Ovary (tissue), 9 donors: ENCODE measurements around the gene VGLL4. TPM values are rescaled to one million over a fixed set of nuclear protein-coding genes. Genes with fewer than 3 reads are reported as not detected.

Experiments used
- DNase-seq, 5 donors: peaks; one replicate each; pipeline ENCODE4 v3.0.0-alpha.2; 2019 to 2020
- H3K27ac ChIP-seq, 2 donors: fragments of 200-600 bp; one replicate each; pipeline versions ENCODE4 v1.5.1 to v1.8.0; 2019 to 2022
- H3K27me3 ChIP-seq: fragments of 200-600 bp; one replicate; pipeline ENCODE4 v1.8.0; 2022
- H3K36me3 ChIP-seq: fragments of 200-600 bp; sonication (generic); one replicate; pipeline ENCODE4 v1.5.1; 2019
- H3K4me1 ChIP-seq: one replicate; pipeline ENCODE4 v1.8.1; 2013; ENCODE audit warnings: mild to moderate bottlenecking, moderate library complexity; ENCODE audit not compliant: insufficient read depth
- H3K4me3 ChIP-seq: fragments of 200-600 bp; sonication (generic); one replicate; pipeline ENCODE4 v1.5.1; 2017
- H3K9me3 ChIP-seq, 2 donors: fragments of 200-600 bp in 1 of 2; sonication (generic) in 1 of 2; one replicate each; pipeline versions ENCODE4 v1.5.1 to v1.8.1; 2013 to 2019; ENCODE audit warnings: mild to moderate bottlenecking in 1 of 2, moderate library complexity in 1 of 2
- EP300 ChIP-seq: sonication (generic); formaldehyde crosslinking; IDR thresholded peaks from one replicate; pipeline ENCODE4 v1.6.1; 2017; ENCODE audit warnings: antibody characterized with exemption
- POLR2A ChIP-seq: fragments of 450-650 bp; IDR thresholded peaks from one replicate; pipeline ENCODE4 v1.6.1; 2017; ENCODE audit warnings: antibody characterized with exemption, mild to moderate bottlenecking, moderate library complexity
- WGBS, 3 donors: extraction: QIAGEN DNeasy Blood & Tissue Kit in 1 of 3; methylation state at CpG; one replicate each; pipeline versions ENCODE4 v1.1.5 to v1.1.7; 2013 to 2017; 5-methylcytosine and 5-hydroxymethylcytosine counted together
- intact Hi-C, 4 donors: fragments of 100-400 bp; cut with DNase I; formaldehyde crosslinking; loops; one replicate each; pipeline versions ENCODE4 v1.11.0 to v1.15.1; 2022 to 2023
- polyA plus RNA-seq, 2 donors: library from polyadenylated mRNA; stranded (reverse); fragments of 200-250 nt in 1 of 2; fragments of 350-450 nt in 1 of 2; fragmentation: Illumina TruSeq in 1 of 2; extraction: RNeasy Lipid Tissue Mini Kit (QIAGEN cat#74804) in 1 of 2; gene quantifications; one replicate each; pipeline ENCODE4 v1.2.3, GENCODE V29; 2013 to 2014
- total RNA-seq, 7 donors: library from RNA; depleted of rRNA in 2 of 7; stranded (reverse); fragments of >200 nt in 2 of 7; fragmentation: NEBNext Ultra II Directional in 3 of 7; extraction: Animal tissue kit (Norgen Biotek cat#: 25700) in 3 of 7; gene quantifications; one replicate each; pipeline versions ENCODE4 v1.1.0 to v1.2.4, GENCODE V29; 2016 to 2023
- TF ChIP-seq, protein P1 (sequence below), 3 donors: fragments of 450-650 bp in 2 of 3; fragments of 200-600 bp in 1 of 3; IDR thresholded peaks; one replicate each; pipeline versions ENCODE4 v1.5.1 to v1.8.0; 2016 to 2022; ENCODE audit warnings: antibody characterized with exemption in 3 of 3, mild to moderate bottlenecking in 1 of 3
- donor health status: DM: no; HTN: no; CAD: no; lungs with moderate emphysema.
- donor health status: DM: no; HTN: no; CAD: no.
- donor health status: Bipolar disorder and iron deficiency.
- donor health status: DM: yes; HTN: yes; CAD: no.
- donor health status: DM: no; HTN: no; CAD: no.
- donor health status: DM: yes; HTN: yes; CAD: no.

Gene VGLL4
- total and polyA plus RNA-seq, 9 donors: 73.2 to 120 (median 106) TPM

DNA sequence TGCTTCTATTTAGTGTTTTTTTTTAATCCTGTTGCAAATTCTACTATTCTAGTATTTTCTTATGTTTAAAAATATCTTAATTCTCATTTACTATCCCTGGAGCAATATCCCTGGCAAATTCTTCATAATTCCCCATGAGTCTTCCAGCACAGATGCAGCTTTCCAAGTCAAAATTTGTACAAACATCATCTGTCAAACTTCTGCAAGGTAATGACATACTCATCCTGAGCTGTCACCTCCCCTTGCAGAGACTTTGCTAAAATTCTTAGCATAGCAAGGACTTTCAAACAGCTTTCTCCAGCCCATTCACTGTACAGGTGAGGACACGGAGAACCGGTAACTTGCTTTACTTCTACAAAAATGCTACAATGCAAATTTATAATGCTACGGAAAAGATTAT, 28.6 kb upstream of the VGLL4 start:
- no peaks in the 10 kb centered on the region for H3K27me3 ChIP-seq
- no peak overlapping the region for H3K4me3 ChIP-seq
- no peaks in the 10 kb centered on the region for H3K9me3 ChIP-seq
- TF ChIP-seq, protein P1, sequence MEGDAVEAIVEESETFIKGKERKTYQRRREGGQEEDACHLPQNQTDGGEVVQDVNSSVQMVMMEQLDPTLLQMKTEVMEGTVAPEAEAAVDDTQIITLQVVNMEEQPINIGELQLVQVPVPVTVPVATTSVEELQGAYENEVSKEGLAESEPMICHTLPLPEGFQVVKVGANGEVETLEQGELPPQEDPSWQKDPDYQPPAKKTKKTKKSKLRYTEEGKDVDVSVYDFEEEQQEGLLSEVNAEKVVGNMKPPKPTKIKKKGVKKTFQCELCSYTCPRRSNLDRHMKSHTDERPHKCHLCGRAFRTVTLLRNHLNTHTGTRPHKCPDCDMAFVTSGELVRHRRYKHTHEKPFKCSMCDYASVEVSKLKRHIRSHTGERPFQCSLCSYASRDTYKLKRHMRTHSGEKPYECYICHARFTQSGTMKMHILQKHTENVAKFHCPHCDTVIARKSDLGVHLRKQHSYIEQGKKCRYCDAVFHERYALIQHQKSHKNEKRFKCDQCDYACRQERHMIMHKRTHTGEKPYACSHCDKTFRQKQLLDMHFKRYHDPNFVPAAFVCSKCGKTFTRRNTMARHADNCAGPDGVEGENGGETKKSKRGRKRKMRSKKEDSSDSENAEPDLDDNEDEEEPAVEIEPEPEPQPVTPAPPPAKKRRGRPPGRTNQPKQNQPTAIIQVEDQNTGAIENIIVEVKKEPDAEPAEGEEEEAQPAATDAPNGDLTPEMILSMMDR (IDR thresholded peaks at IDR 0.05): no peak
- TF ChIP-seq EP300: no peak
- WGBS, 3 donors: 33 to 46% (median 35%) methylated on average over 3 of the region's 3 CpGs
- no peak for DNase-seq
- intact Hi-C loops: no loop called here
- no peak overlapping the region for H3K27ac ChIP-seq
- H3K36me3 ChIP-seq: no peaks in the 10 kb centered on the region
- H3K4me1 ChIP-seq: peaks cover 2% of the 10 kb centered on the region

DNA sequence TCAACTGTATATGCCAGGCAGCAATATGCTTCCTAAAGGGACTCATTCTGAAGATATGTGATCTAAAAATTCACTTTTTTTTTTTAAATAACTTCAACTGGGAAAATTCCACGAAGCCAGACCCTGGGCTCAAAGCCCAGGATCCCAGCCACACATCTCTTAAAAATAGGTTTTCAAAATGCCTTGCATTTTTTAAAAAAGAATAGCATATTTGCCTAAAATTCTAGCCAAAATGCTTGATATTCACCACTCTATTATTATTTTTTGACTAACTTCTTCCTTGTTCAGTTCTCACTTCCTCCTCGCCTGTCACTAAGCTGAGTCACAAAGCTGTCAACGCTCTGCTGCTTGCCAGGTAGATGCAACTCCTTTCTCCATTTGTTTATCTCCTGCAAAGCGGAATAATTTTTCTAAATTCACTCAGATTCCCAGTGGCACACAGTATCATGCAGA, 28.0 kb upstream of the VGLL4 start:
- WGBS, 3 donors: 4 to 11% (median 9%) methylated on average over 4 of the region's 4 CpGs

DNA sequence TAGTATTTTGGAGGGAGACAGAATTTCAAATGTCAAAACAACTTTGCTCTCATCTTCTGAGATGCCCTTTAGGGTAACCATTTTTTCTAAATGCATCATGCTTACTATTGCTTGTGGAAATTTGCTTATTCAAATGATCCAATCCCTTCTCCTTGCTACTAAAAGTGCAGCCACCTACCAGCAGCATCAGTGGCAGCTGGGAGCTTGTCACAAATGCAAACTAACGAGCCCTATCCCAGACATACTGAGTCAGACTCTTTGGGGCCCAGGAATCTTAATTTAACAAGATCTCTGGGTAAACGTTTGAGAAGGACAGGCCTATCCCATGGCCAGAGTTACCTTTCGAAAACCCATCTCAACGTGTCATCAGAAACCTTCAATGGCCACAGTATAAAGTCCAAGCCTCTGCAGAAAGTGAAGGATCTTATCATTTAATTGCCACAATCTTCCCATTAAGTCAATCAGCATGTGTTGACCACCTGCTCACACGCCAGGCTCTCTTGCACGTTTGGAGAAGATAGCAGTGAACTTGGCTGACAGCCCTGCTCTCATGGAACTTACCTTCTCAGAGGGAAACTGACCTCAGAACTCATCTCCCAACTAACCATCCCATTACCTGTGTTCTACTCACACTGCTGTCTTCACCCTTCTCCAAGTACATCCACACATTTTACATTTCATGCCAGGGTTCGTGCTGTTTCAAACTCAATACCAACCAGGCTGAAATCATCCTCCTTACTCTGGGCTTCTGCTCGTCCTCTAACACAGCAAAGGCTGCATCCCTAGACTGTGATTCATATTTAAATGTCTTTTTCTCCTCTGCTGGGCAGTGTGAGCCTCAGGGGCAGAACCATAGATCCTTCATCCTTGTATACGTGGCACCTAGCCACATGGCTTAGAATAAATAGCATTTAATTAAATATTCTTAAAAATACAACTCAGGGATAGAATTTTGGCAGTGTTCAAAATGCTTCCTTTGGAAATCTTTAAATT, 24.8 kb upstream of the VGLL4 start:
- intact Hi-C loops: loop anchor here in 1 of 4 donors (10.0 kb wide), 1 partner anchor 146 kb away; no protein-coding TSS in a partner anchor
- Histone ChIP-seq H3K4me1 (peaks cover 2% of the 10 kb centered on the region), H3K27me3 (no peaks in the 10 kb centered on the region), H3K4me3 (no peak overlapping the region), H3K36me3 (no peaks in the 10 kb centered on the region), H3K27ac (no peak overlapping the region), H3K9me3 (no peaks in the 10 kb centered on the region)
- no peak for DNase-seq
- no peak for TF ChIP-seq EP300
- TF ChIP-seq, protein P1 (IDR thresholded peaks at IDR 0.05): no peak
- no peak for TF ChIP-seq POLR2A
- 66 to 83% (median 79%) methylated on average over 9 of the region's 9 CpGs for WGBS, 3 donors

More for the DNA sequence above, 28.0 kb upstream of the VGLL4 start:
- Histone ChIP-seq H3K4me3 (no peak overlapping the region), H3K27ac (no peak overlapping the region), H3K4me1 (peaks cover 2% of the 10 kb centered on the region), H3K9me3 (no peaks in the 10 kb centered on the region), H3K27me3 (no peaks in the 10 kb centered on the region), H3K36me3 (no peaks in the 10 kb centered on the region)
- intact Hi-C loops: no loop called here
- TF ChIP-seq, protein P1 (IDR thresholded peaks at IDR 0.05): no peak
- no peak for DNase-seq

DNA sequence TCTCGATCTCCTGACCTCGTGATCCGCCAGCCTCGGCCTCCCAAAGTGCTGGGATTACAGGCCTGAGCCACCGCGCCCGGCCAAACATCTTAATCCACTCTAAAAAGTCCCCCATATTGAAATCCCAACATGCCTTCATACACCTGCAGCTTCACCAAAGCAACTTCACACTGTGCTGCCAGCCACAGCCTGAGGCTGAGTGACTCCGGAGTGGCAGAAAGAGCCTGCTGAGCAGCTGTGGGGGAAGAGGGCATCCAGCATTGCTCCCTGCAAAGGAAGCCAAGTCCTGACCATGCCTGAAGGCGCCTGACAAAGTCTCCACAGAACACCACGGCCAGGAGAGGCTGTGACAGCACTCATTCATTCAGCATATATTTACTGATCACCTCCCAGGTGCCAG, 21.6 kb upstream of the VGLL4 start:
- Histone ChIP-seq H3K27ac (no peak overlapping the region), H3K27me3 (no peaks in the 10 kb centered on the region), H3K4me3 (no peak overlapping the region), H3K4me1 (peaks cover 2% of the 10 kb centered on the region), H3K36me3 (no peaks in the 10 kb centered on the region), H3K9me3 (no peaks in the 10 kb centered on the region)
- TF ChIP-seq EP300 (no peak), POLR2A (no peak)
- TF ChIP-seq, protein P1 (IDR thresholded peaks at IDR 0.05): no peak
- DNase-seq: no peak
- intact Hi-C loops: loop anchor here in 1 of 4 donors (10.0 kb wide), 1 partner anchor 149 kb away; no protein-coding TSS in a partner anchor
- 94 to 95% (median 95%) methylated on average over 10 of the region's 10 CpGs for WGBS, 3 donors
